B cell (primary cell): ENCODE results near the gene FCN2.

ENCODE experiments used
- EZH2 ChIP-seq: IDR thresholded peaks from 2 replicates; pipeline ENCODE4 v1.6.1; 2012; ENCODE audit warnings: borderline replicate concordance, low read depth, mild to moderate bottlenecking, moderate library complexity, low read length; ENCODE audit not compliant: insufficient read depth, poor library complexity, severe bottlenecking
- TF ChIP-seq, protein P1 (sequence below): fragments of 200-600 bp; IDR thresholded peaks from one replicate; pipeline ENCODE4 v1.8.0; 2022; ENCODE audit warnings: antibody characterized with exemption, mild to moderate bottlenecking

DNA sequence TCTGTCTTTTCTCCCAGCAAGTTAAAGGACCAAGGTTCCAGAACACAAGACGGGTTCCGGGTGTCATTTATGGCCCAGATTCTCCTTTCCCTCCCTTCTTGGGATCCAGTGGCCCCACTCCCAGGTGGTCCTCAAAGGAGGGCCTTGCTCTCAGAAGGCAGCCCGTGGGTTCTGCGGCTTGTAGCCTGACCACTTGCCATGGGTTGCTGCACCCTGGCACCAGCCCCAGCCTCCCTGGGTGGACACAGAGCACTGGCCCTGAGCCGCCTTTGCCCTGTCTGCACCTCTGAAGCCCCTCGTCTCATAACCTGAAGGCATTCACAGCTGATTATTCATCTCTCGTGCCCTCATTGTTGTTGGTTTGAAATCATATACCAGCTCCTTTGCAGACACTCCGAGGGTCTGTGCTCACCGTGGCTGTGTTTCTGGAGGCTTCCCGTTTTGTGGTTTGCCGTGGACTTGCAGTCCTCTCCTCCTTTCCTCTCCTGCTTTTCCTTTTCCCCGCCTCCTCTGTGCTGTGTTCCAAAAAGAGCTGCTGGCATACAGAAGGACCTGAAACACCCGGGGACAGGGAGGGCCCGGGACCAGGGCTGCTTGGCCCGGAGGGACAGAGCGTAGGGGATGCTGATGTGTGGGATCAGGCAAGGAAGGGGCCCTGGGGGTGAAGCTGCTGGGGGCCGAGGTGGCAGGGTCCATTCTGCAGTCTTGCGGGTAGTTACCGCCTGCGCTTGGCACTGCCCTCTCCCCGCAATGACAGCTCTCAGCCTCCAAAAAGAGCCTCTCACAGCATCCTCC lies 49.5 kb upstream of the FCN2 start:
- TF ChIP-seq, protein P1, sequence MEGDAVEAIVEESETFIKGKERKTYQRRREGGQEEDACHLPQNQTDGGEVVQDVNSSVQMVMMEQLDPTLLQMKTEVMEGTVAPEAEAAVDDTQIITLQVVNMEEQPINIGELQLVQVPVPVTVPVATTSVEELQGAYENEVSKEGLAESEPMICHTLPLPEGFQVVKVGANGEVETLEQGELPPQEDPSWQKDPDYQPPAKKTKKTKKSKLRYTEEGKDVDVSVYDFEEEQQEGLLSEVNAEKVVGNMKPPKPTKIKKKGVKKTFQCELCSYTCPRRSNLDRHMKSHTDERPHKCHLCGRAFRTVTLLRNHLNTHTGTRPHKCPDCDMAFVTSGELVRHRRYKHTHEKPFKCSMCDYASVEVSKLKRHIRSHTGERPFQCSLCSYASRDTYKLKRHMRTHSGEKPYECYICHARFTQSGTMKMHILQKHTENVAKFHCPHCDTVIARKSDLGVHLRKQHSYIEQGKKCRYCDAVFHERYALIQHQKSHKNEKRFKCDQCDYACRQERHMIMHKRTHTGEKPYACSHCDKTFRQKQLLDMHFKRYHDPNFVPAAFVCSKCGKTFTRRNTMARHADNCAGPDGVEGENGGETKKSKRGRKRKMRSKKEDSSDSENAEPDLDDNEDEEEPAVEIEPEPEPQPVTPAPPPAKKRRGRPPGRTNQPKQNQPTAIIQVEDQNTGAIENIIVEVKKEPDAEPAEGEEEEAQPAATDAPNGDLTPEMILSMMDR = no peak
- no peak for TF ChIP-seq EZH2
